ENCODE data around the gene GSTP1. TPM values are rescaled to one million over a fixed set of nuclear protein-coding genes. Genes with fewer than 3 reads are reported as not detected.

The GSTP1 gene
- total and polyA plus RNA-seq, 2 of the 8 experiments (the other 6 are each of a cell fraction or from before 2014, with no cell fraction given) = 1,454 to 3,329 TPM

DNA sequence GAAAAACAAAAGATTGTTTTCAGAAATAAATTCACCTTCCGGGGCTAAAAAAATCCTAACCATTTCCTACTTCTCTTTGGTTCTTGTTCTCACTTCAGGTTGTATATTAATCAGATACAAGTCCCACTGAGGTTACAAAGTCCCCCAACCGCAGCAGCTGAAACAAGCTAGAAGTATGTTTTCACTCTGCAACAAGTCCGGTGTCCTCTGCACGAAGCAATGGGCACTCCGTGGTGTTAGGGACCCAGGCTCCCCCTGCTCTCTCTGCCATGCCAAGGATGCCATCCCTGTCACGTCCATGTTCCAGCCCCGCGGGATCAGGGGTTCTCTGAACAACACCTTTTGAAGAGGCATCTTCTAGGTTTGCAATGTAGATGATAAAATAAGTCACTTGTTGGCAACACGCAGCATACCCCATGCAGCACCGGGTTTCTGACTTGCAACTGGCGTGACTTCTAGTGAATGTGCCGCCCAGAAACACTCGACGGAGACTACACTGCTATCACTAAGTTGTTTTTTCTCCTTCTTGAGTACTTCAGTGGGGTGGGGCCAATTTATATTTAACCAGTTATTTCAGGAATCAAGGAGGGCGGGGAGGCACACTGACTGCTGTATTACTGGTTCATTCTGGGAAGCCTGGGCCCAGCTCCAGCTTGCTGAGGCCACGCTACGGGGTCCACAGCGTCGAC is 25.4 kb upstream of the GSTP1 start (continued):
- no peak for TF ChIP-seq CTBP2 (IDR thresholded peaks at IDR 0.05; ENCODE audit: borderline replicate concordance, insufficient read depth, insufficient read length, low read length)
